ENCODE measurements around the gene MYO1D. TPM values are rescaled to one million over a fixed set of nuclear protein-coding genes. Genes with fewer than 3 reads are reported as not detected.

The MYO1D gene
- total RNA-seq, 1 donor from 2014 or later, result 36.9 TPM

- Mint-ChIP-seq H3K27me3 (no peaks in the 10 kb centered on the region), H3K4me1 (ENCODE audit: low read depth) (peaks cover 2% of the 10 kb centered on the region), H3K9me3 (ENCODE audit: low read depth) (no peaks in the 10 kb centered on the region), H3K4me3 (ENCODE audit: low read depth) (no peak overlapping the region), H3K36me3 (ENCODE audit: insufficient read depth) (no peaks in the 10 kb centered on the region), H3K27ac (no peak overlapping the region)
- DNase-seq (ENCODE audit: low spot score, unreplicated experiment), result no peak
- TF ChIP-seq CTCF (IDR thresholded peaks at IDR 0.05; ENCODE audit: unreplicated experiment), result no peak
Observed at GRCh38 chr17:32847977-32848376, 28.9 kb downstream of the MYO1D start.

GRCh38 chr17:32846143-32846542 lies 30.8 kb downstream of the MYO1D start:
- Mint-ChIP-seq H3K9me3 (ENCODE audit: low read depth) (no peaks in the 10 kb centered on the region), H3K27me3 (no peaks in the 10 kb centered on the region), H3K4me1 (ENCODE audit: low read depth) (no peaks in the 10 kb centered on the region), H3K27ac (no peak overlapping the region), H3K4me3 (ENCODE audit: low read depth) (no peak overlapping the region), H3K36me3 (ENCODE audit: insufficient read depth) (no peaks in the 10 kb centered on the region)
- no peak for DNase-seq (ENCODE audit: low spot score, unreplicated experiment)
- no peak for TF ChIP-seq CTCF (IDR thresholded peaks at IDR 0.05; ENCODE audit: unreplicated experiment)

- H3K4me1 Mint-ChIP-seq (ENCODE audit: low read depth), result peaks cover 2% of the 10 kb centered on the region
- DNase-seq (ENCODE audit: low spot score, unreplicated experiment), result no peak
- no peak overlapping the region for H3K27ac Mint-ChIP-seq
- H3K9me3 Mint-ChIP-seq (ENCODE audit: low read depth), result peaks cover under 1% of the 10 kb centered on the region
- no peaks in the 10 kb centered on the region for H3K36me3 Mint-ChIP-seq (ENCODE audit: insufficient read depth)
- no peaks in the 10 kb centered on the region for H3K27me3 Mint-ChIP-seq
- no peak overlapping the region for H3K4me3 Mint-ChIP-seq (ENCODE audit: low read depth)
- no peak for TF ChIP-seq CTCF (IDR thresholded peaks at IDR 0.05; ENCODE audit: unreplicated experiment)
Observed at GRCh38 chr17:32840241-32840640, 36.7 kb downstream of the MYO1D start.

- H3K9me3 Mint-ChIP-seq (ENCODE audit: low read depth), result peaks cover 7% of the 10 kb centered on the region
- no peak overlapping the region for H3K27ac Mint-ChIP-seq
- H3K36me3 Mint-ChIP-seq (ENCODE audit: insufficient read depth), result peaks cover 2% of the 10 kb centered on the region
- H3K27me3 Mint-ChIP-seq, result no peaks in the 10 kb centered on the region
- no peak for TF ChIP-seq CTCF (IDR thresholded peaks at IDR 0.05; ENCODE audit: unreplicated experiment)
- peaks cover 18% of the 10 kb centered on the region for H3K4me1 Mint-ChIP-seq (ENCODE audit: low read depth)
- DNase-seq (ENCODE audit: low spot score, unreplicated experiment), result no peak
- no peak overlapping the region for H3K4me3 Mint-ChIP-seq (ENCODE audit: low read depth)
Observed at GRCh38 chr17:32836527-32836926, 40.4 kb downstream of the MYO1D start.

- peaks cover 18% of the 10 kb centered on the region for H3K4me1 Mint-ChIP-seq (ENCODE audit: low read depth)
- peaks cover 7% of the 10 kb centered on the region for H3K9me3 Mint-ChIP-seq (ENCODE audit: low read depth)
- H3K27me3 Mint-ChIP-seq, result no peaks in the 10 kb centered on the region
- no peak for TF ChIP-seq CTCF (IDR thresholded peaks at IDR 0.05; ENCODE audit: unreplicated experiment)
- H3K27ac Mint-ChIP-seq, result no peak overlapping the region
- H3K4me3 Mint-ChIP-seq (ENCODE audit: low read depth), result no peak overlapping the region
- DNase-seq (ENCODE audit: low spot score, unreplicated experiment), result no peak
- H3K36me3 Mint-ChIP-seq (ENCODE audit: insufficient read depth), result peaks cover 2% of the 10 kb centered on the region
Observed at GRCh38 chr17:32835291-32835761, 41.6 kb downstream of the MYO1D start.

Measured in progenitor cell of endocrine pancreas (in vitro differentiated cells).